HG03558 (cell line): ENCODE results near the gene KLF13.

Experiments
- ATAC-seq: cut with Tn5 transposase; IDR thresholded peaks from one replicate; pipeline ENCODE4 v1.9.1; 2021; ENCODE audit warnings: moderate number of reproducible peaks; ENCODE audit not compliant: unreplicated experiment; ENCODE audit errors: extremely low read depth

Gene KLF13

GRCh38 chr15:31313223-31313622 lies 13.4 kb upstream of the KLF13 start:
- no peak for ATAC-seq

DNA sequence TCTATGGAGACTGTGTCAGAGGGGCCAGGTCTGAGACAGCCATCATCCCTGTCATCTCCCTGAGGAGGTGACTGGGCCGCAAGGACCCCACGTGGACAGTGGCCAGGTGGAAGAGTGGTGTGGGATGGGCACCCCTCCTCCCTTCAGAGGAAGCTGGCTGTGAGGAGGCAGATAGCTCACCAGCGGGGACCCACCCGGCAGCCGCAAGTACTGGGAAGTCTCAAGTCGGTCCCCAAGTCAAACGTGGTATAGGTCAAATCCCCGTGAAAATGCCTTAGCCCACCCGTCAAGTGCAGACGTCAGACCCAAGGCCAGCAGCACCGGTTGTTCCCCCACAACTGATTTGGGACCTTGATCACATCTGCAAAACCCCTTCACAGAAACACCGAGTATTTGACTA lies 12.3 kb upstream of the KLF13 start:
- no peak for ATAC-seq

DNA sequence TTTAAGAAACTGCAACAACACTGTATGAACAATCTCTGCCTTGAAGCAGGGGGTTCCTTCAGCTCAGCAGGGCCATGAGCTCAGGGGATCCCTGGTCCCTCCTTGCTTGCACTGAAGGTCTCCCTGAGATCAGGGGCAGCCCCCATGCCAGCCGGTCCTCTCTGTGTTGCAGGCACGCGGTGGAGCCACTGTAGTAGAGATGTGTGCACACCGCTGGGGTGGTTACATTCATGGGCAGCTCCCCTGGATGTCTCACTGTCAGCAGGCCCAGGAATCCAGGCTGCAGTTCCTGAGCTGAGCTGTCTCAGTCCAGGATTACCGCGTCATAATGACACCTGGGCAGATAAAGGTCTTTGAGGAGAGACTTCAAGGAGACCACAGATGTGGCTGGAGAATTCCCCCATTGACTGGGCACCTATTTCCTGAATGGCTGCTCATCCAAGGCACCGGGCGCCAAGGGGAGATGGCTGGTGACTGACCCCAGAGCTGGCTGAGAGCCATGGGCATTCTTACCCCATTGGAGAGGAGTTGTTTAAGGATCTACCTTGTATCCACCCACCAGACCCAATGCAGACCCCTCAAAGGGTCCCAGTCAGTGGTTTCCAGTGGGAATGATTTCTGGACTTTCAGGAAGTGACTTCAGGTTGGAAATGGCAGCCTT lies 10.4 kb upstream of the KLF13 start:
- ATAC-seq: no peak

DNA sequence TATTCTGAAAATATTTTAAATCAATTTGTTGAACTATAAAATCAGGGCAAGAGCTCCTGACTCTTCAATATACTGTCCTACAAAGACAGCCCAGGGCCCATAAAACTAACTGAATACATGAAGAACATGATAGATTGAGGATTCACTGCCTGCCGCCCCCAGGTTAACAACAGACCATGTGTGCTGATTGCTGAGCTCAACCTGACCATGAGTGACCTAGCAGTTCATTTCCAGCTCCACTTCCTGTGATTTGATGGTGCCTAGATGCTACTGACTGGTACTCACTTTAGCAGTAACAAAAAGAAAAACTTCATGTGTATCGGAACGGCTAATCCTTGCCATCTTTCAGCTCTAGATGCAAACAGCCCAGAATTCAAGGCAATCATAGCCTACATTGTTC lies 9.6 kb upstream of the KLF13 start:
- ATAC-seq: no peak

GRCh38 chr15:31317421-31318327 lies 9.0 kb upstream of the KLF13 start:
- no peak for ATAC-seq

- ATAC-seq: no peak
These were observed 8.2 kb upstream of the KLF13 start for GRCh38 chr15:31318429-31318828.

- no peak for ATAC-seq
These were observed 6.6 kb upstream of the KLF13 start for GRCh38 chr15:31320022-31320421.

GRCh38 chr15:31321418-31321817 lies 5.2 kb upstream of the KLF13 start:
- no peak for ATAC-seq

- no peak for ATAC-seq
These were observed 4.1 kb upstream of the KLF13 start for GRCh38 chr15:31322504-31322903.

DNA sequence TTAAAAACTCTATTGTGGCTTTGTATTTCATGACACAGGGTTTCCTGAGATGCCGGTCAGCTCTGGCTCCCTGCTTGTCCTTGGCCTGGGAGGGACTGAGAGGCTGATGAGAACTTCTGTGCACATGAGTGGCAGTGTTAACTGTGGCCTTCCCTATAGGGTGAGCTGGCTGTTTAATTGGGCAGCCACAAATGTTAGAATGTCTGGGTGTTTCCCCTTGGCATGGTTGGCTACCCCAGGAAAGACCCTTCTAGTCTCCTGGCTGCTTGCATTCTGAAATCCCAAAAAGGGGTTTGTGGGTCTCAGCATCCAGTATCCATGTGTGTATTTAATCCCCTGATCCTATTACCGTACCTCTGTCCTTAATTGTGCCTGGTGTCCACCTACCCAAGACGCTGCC lies 3.0 kb upstream of the KLF13 start:
- ATAC-seq: no peak

DNA sequence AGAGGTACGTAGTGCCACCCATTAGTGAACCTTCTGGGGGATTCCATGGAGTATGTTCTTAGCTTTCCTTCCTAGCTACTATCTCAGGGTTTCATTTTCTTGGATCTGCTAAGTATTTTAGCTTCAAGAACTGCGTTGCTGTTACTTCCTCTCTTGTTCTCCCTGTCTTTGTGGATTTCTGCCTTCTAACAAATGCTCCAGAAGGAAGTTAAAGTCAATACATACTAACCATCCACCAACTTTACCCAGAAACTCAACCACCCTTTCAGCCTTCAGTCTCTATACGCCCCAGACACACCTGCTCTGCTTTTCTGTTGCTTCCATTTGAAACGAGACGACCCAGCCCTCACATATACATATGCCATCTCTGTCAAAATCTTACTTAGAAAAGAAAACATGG lies 2.4 kb upstream of the KLF13 start:
- ATAC-seq: no peak

DNA sequence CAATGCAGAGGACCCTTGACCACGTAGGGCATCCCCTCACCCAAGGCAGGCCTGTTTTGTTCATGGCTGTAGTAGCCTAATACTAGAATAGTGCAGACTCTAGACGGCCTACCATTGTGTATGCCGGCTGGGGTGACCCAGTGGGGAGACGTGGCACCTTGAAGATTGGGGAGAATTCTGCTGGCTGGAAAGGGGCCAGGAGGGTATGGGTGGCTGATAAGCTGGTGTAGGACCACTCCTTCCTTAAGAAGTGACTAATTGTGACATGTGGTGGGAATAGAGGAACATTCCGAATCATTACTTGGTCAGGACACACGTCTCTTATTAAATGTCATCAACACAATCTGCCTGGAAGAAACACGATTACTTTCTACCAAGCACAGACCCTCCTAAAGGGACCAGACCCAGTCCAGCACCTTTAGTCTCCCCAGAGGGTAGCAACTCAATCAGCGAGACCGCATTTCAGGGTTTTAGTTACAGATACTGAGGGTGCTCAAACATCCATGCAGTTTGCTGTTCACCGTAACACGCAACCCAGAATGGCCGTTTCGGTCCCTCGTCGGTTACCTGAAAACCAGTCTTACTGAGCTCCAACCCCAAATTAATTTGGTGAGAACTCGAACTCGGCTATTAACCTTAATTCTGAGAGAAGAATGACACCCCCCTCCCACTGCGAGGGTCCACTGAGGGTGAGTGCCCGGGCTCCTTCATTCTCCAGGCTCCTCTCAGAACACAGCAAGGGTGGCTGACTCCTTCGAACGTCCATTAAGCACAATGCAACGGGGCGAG lies 1.6 kb upstream of the KLF13 start:
- no peak for ATAC-seq

- no peak for ATAC-seq
These were observed 960 bp upstream of the KLF13 start for GRCh38 chr15:31325595-31326155.

- no peak for ATAC-seq
These were observed 437 bp downstream of the KLF13 start for GRCh38 chr15:31326875-31327668.

DNA sequence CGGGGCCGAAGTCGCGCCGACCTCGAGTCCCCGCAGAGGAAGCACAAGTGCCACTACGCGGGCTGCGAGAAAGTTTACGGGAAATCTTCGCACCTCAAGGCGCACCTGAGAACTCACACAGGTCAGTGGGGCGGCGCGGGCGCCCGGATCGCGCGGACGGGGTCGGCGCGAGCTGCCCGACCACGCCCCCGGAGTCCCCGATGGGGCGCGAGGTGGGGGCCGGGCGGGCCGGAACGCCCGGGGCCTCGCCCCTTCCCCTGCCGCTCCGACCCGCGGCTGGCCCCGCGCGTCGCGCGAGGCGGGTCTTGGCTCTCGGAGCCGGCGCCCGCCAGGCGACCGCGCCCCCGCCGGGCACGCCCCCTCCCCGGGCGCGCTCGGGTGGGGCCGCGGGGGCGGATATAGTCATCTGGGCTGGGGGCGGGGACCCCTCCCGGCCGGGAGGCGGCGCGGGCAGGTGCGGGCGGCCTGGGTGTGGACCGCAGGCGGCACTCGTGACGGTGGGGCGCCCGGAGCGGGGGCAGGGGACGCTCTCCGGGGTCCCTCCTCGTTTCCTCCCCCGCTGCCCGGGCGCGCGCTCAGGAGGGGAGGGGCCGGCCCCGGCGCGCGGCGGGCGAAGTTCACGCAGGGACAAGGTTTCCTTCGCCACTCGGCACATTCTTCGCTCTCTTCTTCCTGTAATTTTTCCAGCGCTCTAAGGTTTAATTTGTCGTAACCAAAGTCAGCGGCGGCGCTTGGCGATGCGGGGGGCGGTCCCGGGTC lies 1.2 kb downstream of the KLF13 start:
- no peak for ATAC-seq

GRCh38 chr15:31328428-31328968 lies 1.9 kb downstream of the KLF13 start:
- ATAC-seq: no peak

DNA sequence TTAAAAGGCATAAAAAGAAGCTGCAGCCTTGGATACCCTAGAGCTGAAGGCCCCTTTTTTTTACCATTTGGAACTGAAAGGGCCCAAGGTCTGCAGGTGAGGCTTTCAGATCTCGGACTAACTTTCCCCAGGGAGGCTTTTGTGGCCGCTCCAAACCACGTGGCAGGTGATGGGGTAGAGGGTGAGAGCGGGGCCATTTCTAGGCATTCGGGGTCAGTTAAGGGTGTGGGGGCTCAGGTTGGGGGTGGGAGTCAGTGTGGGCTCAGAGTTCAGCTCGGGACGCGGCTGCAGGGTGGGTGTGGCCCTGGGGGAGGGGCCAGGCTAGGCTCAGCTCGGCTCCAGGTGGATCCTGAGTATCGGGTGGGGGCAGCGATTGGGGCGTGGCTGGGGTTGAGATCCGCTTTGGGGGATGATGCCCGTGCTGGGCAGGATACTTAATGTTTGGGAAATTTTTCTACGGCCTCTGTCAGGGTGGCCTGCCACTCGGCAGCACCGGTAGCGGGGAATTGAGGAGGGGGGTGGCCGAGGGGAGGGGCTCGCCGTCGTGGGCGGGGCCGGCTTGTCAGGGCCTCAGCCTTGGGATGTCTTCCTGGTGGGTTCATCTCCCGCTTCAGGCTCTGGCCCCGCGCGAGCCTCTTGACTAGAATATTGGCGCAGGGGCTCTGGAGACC lies 2.5 kb downstream of the KLF13 start:
- ATAC-seq: no peak

- no peak for ATAC-seq
These were observed 3.0 kb downstream of the KLF13 start for GRCh38 chr15:31329640-31330010.
